Measurements from ENCODE around the gene ARHGAP15. TPM values are rescaled to one million over a fixed set of nuclear protein-coding genes. Genes with fewer than 3 reads are reported as not detected.

Gene ARHGAP15
- total RNA-seq, 4 donors from 2014 or later = 3.4 to 9.3 (median 6.4) TPM

GRCh38 chr2:143718745-143719144 is 589.5 kb downstream of the ARHGAP15 start:
- Histone ChIP-seq H3K9me3 (no peaks in the 10 kb centered on the region), H3K4me3 (no peak overlapping the region), H3K27ac (no peak overlapping the region), H3K36me3 (no peaks in the 10 kb centered on the region), H3K27me3 (peaks cover 3% of the 10 kb centered on the region), H3K4me1 (peaks cover 0 to 9% (median 0%) of the 10 kb centered on the region in 3 donors)
- ATAC-seq = no peak
- 75 to 90% methylated on average over 2 of the region's 2 CpGs for WGBS, 2 donors (ENCODE audit: low coverage in 1 of 2)
- no peak for TF ChIP-seq POLR2AphosphoS5 (IDR thresholded peaks at IDR 0.05)
- TF ChIP-seq EP300 (IDR thresholded peaks at IDR 0.05) = no peak
- no peak for TF ChIP-seq POLR2A (IDR thresholded peaks at IDR 0.05)
- no peak for TF ChIP-seq CTCF (IDR thresholded peaks at IDR 0.05)

DNA sequence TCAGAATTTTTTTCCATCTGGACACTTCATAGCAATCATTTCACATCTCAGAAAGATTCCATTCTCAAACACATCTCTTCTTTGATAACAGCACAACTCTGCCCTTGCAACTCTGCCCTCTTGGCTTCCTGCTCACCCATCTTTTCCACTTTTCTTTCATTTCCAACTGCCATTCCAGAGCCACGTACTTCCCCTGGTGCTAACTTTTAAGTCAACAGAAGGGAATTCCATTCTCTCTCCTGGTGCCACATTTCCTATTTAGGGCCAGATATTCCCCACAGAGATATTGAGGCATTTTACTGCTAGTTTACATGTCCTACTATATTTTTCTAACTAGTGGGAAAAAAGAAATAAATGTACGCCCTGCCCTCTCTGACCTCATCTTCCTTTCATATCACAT is 590.2 kb downstream of the ARHGAP15 start:
- Histone ChIP-seq H3K36me3 (no peaks in the 10 kb centered on the region), H3K4me1 (peaks cover 0 to 9% (median 0%) of the 10 kb centered on the region in 3 donors), H3K9me3 (no peaks in the 10 kb centered on the region), H3K27me3 (peaks cover 3% of the 10 kb centered on the region), H3K27ac (no peak overlapping the region), H3K4me3 (no peak overlapping the region)
- no peak for ATAC-seq
- WGBS, 2 donors (ENCODE audit: low coverage in 1 of 2) = 66 to 77% methylated on average over 2 of the region's 2 CpGs
- TF ChIP-seq POLR2AphosphoS5 (IDR thresholded peaks at IDR 0.05) (no peak), CTCF (IDR thresholded peaks at IDR 0.05) (no peak), POLR2A (IDR thresholded peaks at IDR 0.05) (no peak), EP300 (IDR thresholded peaks at IDR 0.05) (no peak)

GRCh38 chr2:143720095-143720664 is 591.0 kb downstream of the ARHGAP15 start:
- H3K27me3 ChIP-seq = peaks cover 3% of the 10 kb centered on the region
- H3K4me1 ChIP-seq = peaks cover 0 to 9% (median 0%) of the 10 kb centered on the region in 3 donors
- ATAC-seq = no peak
- TF ChIP-seq POLR2AphosphoS5 (IDR thresholded peaks at IDR 0.05) (no peak), CTCF (IDR thresholded peaks at IDR 0.05) (no peak), POLR2A (IDR thresholded peaks at IDR 0.05) (no peak)
- no peaks in the 10 kb centered on the region for H3K9me3 ChIP-seq
- H3K27ac ChIP-seq = no peak overlapping the region
- 78 to 94% methylated on average over 6 to 17 of the region's 17 CpGs for WGBS, 2 donors (ENCODE audit: low coverage in 1 of 2)
- H3K36me3 ChIP-seq = no peaks in the 10 kb centered on the region
- no peak overlapping the region for H3K4me3 ChIP-seq

GRCh38 chr2:143725400-143725799 is 596.2 kb downstream of the ARHGAP15 start:
- no peak for ATAC-seq
- WGBS, 2 donors (ENCODE audit: low coverage in 1 of 2) = 81 to 94% methylated on average over 2 of the region's 2 CpGs
- Histone ChIP-seq H3K27ac (no peak overlapping the region), H3K4me3 (no peak overlapping the region), H3K4me1 (no peaks in the 10 kb centered on the region), H3K27me3 (peaks cover 2% of the 10 kb centered on the region), H3K9me3 (no peaks in the 10 kb centered on the region), H3K36me3 (no peaks in the 10 kb centered on the region)
- TF ChIP-seq POLR2AphosphoS5 (IDR thresholded peaks at IDR 0.05) = no peak
- TF ChIP-seq CTCF (IDR thresholded peaks at IDR 0.05) = no peak
- TF ChIP-seq EP300 (IDR thresholded peaks at IDR 0.05) = no peak
- TF ChIP-seq POLR2A (IDR thresholded peaks at IDR 0.05) = no peak

GRCh38 chr2:143726151-143726845 is 597.1 kb downstream of the ARHGAP15 start:
- TF ChIP-seq EP300 (IDR thresholded peaks at IDR 0.05) (no peak), POLR2AphosphoS5 (IDR thresholded peaks at IDR 0.05) (no peak), POLR2A (IDR thresholded peaks at IDR 0.05) (no peak), CTCF (IDR thresholded peaks at IDR 0.05) (no peak)
- no peaks in the 10 kb centered on the region for H3K4me1 ChIP-seq
- H3K9me3 ChIP-seq = no peaks in the 10 kb centered on the region
- H3K36me3 ChIP-seq = no peaks in the 10 kb centered on the region
- no peaks in the 10 kb centered on the region for H3K27me3 ChIP-seq
- no peak overlapping the region for H3K4me3 ChIP-seq
- no peak overlapping the region for H3K27ac ChIP-seq
- no peak for ATAC-seq
- 85 to 89% methylated on average over 6 of the region's 6 CpGs for WGBS, 2 donors (ENCODE audit: low coverage in 1 of 2)

All from gastroesophageal sphincter (tissue), 4 donors.